Fibroblast of gingiva (primary cell): ENCODE data around the gene ARSA.

Experiments used
- DNase-seq: peaks from one replicate; pipeline ENCODE4 v3.0.0-alpha.2; 2011; ENCODE audit warnings: low read depth

Gene ARSA

GRCh38 chr22:50579752-50580151 lies 48.2 kb downstream of the ARSA start:
- no peak for DNase-seq

- no peak for DNase-seq
Observed at GRCh38 chr22:50578776-50579310, 49.1 kb downstream of the ARSA start.

- peak; percentile 28 for DNase-seq
Observed at GRCh38 chr22:50577987-50578775, 49.8 kb downstream of the ARSA start, which contains the start of gene CPT1B. Gene CPT1B (minus strand): TSS chr22:50578427. CDS start chr22:50577915, 512 bp downstream.

GRCh38 chr22:50577697-50577986 lies 50.3 kb downstream of the ARSA start:
- no peak for DNase-seq

GRCh38 chr22:50576806-50577696 lies 50.9 kb downstream of the ARSA start:
- DNase-seq: no peak

- no peak for DNase-seq
Observed at GRCh38 chr22:50576070-50576469, 51.9 kb downstream of the ARSA start.

GRCh38 chr22:50575426-50575941 lies 52.5 kb downstream of the ARSA start:
- no peak for DNase-seq
